SW480 (cell line): ENCODE data around the gene PATZ1.
"Not testable (repeated sequence)": the region's sequence is repeated elsewhere in the genome, so short reads cannot be mapped to it uniquely, and the experiment has no call there.

Experiments
- DNase-seq: peaks from one replicate; pipeline ENCODE4 v3.0.0-alpha.2; 2016; ENCODE audit warnings: low spot score

PATZ1 gene

GRCh38 chr22:31343235-31344191 is 2.6 kb downstream of the PATZ1 start:
- no peak for DNase-seq

GRCh38 chr22:31342389-31343140 is 3.6 kb downstream of the PATZ1 start:
- no peak for DNase-seq

DNA sequence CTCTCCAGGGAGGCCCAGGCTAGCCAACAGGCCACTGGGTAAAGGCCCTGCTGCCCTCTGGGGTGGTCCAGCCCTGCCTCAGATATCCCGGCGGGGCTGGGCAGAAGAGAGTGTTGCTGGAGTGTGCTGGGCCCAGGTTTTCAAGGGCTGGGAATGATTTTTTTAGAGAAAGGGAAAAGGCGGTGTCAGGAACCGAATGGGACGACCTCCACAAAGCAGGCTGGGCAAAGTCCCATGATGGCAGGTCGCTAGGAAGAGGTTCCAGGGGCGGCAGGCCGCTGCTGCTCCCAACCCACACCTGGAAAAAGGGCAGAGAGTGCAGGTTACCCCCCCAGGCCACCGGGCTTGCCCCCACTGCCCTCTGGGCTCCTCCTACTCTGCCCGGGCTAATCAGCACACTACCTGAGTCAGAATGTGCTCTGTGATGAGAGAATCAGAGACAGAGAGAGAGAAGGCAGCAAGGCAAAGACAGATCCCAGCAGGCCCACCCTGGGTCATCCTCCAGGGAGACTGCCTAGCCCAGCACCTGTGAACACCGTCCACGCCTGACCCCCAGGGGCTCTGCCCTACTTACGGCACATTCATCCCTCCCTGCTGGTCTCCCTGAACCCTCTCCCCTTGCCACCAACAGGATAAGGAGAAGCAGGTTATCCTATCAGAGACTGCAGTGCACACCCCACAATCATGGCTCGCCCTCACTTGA is 4.6 kb downstream of the PATZ1 start:
- no peak for DNase-seq

- no peak for DNase-seq
Measured at GRCh38 chr22:31340765-31341247, 5.3 kb downstream of the PATZ1 start.

- DNase-seq = no peak
Measured at GRCh38 chr22:31340360-31340759, 5.8 kb downstream of the PATZ1 start.

DNA sequence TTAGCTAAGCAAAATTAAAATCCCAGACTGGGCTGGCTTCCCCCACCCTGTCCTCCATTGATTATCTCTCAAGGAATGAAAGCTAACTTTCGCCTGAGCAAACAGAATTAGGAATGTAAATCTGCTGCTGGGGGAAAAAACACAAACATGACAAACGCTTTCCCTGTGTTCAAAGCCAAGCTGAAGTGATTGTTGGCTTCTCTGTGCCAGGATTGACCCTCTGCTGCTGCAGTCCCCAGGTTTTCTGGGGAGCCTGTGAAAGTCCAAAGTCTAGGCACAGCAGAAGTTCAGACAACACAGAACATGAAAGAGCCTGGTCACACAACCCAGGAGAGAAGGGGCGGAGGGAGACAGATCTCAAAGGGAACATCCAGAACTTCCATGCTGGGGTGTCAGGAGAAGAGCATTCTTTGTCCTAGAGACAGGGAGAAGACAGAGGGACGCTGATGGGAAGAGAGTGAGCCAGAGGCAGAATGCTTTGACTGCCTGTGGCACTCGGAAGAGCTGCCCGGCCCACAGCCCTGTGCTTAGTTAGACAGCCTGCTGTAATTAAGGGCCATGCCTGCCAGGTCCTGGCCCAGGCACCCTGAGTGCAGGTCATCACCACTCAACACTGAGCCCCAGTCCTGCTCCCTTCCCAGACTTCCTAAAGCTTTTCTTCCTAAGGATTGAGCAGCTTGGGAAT is 6.9 kb downstream of the PATZ1 start:
- no peak for DNase-seq

DNA sequence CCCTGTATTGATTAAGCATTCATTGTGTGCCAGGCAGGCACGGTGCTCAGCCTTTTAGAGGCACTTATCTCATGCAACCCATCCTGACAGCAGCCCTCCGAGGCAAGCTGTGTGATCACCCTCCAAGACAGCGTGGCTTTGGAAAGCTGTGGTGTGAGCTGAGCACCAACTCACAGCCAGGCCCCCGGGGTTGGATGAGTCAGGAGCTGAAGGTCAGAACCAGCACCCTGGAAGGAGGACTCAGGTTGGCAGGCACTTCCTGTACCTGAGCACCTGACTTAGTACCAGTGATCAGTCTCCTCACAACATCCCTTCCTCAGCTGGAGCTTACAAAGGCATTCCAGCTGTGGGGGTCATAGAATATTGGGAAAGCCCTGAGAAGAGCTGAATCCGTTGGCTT is 9.0 kb downstream of the PATZ1 start:
- DNase-seq = no peak

GRCh38 chr22:31334329-31334728 is 11.8 kb downstream of the PATZ1 start:
- no peak for DNase-seq

DNA sequence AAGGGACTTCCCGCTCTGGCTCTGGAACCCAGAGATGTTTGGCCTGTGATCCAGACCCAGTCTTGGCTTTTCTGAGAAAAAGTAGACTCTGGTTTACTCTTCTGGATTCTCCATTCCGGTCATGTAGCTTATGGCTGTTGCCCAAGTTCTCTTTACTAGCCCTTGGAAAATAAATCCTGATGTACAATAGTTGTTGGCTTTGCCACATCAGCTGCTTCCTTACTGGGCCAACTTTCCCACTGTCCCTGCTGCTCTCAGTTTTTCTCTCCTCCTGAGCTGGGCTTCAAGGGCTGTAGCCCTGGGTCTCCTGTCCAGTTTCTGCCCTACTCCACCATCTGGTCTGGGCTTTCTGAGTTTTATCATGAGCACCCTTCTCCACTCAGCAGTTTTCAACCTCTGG is 12.5 kb downstream of the PATZ1 start:
- no peak for DNase-seq

DNA sequence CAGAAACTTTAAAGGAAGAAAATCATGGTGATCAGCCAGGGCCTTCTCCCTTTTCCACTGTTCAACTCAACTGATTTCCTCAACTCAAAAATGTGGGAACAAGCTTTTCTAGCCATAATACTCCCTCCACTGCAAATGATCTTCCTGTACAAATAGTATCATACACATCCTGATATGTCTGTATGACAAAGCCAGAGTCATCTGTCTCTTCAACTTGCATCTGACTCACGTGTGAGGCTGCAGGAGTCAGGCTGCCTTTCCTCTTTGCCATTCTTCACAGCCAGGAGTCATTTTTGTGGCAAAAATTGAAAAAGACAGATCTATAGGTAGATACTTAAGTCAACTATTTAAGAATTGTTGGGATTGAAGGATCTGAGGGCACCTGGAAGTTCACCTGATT is 13.3 kb downstream of the PATZ1 start:
- DNase-seq = no peak

DNA sequence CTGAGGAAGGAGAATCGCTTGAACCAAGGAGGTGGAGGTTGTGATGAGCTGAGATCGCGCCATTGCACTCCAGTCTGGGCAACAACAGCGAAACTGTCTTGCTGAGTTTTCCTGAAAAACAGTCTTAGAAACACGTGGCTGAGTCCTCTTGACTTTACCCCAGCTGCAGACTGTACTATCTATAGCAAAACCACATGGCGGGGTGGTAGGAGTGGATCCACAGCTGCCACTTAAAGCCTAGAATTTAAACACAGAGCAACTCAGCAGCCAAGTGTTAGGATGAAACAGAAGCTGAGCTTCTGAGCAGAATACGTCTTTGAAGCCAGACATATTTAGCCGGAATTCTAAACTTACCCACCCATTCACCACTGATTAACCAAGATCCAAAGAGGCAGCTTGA is 14.1 kb downstream of the PATZ1 start:
- no peak for DNase-seq

- no peak for DNase-seq
Measured at GRCh38 chr22:31329453-31330215, 16.5 kb downstream of the PATZ1 start.

DNA sequence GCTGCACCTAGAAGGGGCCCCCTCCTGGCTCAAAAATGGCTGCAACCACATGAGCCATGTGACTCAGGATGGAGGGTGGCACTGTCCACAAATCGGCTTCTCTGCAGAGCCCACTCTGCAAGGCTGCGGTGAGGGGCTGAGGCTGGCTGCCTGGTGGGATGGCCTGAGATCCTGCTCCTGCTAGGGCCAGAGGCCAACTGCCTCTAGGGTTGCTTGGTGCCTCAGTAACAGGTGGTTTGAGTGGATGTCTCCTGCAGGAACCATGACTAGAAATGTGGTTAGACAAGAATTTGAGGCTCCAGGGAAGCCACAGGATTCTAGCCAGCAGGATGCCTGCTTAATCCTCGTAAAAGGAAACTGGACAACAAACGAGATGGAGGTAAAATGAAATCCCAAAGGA is 17.1 kb downstream of the PATZ1 start:
- peak; percentile 15 for DNase-seq

DNA sequence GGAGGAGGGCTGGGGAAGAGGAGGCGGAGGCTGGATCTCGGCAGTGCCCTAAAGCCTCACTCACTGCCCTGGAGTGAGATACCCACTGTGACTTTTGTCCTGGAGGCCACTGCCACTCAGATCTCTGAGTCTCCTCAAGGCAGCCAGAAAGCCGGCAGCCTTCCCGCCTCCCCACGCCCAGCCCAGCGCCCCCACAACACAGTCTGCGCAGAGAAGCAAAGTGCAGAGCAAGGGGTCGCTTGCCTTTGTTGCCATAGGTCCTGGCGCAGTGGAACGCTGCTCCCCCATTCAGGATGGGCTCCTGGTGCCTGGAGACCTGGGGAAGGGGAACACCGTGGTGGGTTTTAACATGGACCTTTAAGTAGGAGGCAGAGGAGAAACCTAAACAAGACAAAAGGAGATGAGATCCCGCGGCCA is 17.6 kb downstream of the PATZ1 start:
- no peak for DNase-seq

- no peak for DNase-seq
Measured at GRCh38 chr22:31327806-31328543, 18.2 kb downstream of the PATZ1 start.

DNA sequence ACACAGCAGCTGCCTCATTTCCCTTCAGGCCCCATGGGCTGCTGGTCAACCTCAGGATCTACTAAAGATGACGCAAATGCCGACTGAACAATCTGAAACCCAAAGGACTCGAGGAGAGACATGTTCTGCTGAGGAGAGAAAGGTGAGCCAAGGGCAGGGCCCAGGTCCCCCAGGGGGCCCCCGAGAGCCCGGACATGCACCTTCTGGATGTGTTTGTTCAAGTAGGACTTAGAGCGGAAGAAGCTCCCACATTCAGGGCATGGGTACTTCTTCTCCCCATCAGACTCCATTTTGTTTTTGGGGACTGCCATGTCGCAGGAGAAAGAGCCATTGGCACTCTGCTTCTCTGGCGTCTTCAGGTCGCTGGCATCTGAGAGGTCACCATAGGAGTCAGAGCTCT is 19.3 kb downstream of the PATZ1 start:
- no peak for DNase-seq

- DNase-seq = no peak
Measured at GRCh38 chr22:31323578-31324550, 22.3 kb downstream of the PATZ1 start.

GRCh38 chr22:31321421-31321820 is 24.7 kb downstream of the PATZ1 start:
- no peak for DNase-seq

DNA sequence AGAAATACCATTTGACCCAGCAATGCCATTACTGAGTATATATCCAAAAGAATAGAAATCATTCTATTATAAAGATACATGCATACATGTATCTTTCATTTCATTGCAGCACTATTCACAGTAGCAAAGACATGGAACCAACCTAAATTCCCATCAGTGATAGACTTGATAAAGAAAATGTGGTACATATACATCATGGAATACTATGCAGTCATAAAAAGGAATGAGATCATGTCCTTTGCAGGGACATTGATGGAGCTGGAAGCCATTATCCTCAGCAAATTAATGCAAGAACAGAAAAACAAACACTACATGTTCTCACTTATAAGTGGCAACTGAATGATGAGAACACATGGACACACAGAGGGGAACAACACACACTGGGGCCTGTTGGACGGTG is 31.9 kb downstream of the PATZ1 start:
- DNase-seq = not testable (repeated sequence)
